SK-N-SH treated with all-trans-retinoic acid at 6 μM for 48 hours (cell line): ENCODE measurements around the gene B3GNT9.

ENCODE experiments used
- ATAC-seq: fragments of 200-7000 bp; cut with Tn5 transposase; 3 replicates; pipeline ENCODE4 v1.9.1; 2020; ENCODE audit warnings: mild to moderate bottlenecking, moderate library complexity
- ARNTL ChIP-seq: fragments of 450-650 bp; formaldehyde crosslinking; IDR thresholded peaks from 2 replicates; pipeline ENCODE4 v1.5.0; 2020; ENCODE audit warnings: low read depth, mild to moderate bottlenecking, moderate library complexity, borderline replicate concordance
- BACH2 ChIP-seq: fragments of 250-450 bp; sonication (Bioruptor Pico); IDR thresholded peaks from 2 replicates; pipeline ENCODE4 v1.9.0; 2021; ENCODE audit warnings: mild to moderate bottlenecking, borderline replicate concordance
- CSRNP3 ChIP-seq: fragments of 250-450 bp; sonication (Bioruptor Pico); IDR thresholded peaks from 2 replicates; pipeline ENCODE4 v1.5.1; 2021; ENCODE audit warnings: mild to moderate bottlenecking, moderate library complexity
- GLIS3 ChIP-seq: fragments of 250-450 bp; sonication (Bioruptor Pico); IDR thresholded peaks from 2 replicates; pipeline ENCODE4 v1.5.0; 2020; ENCODE audit warnings: mild to moderate bottlenecking, moderate library complexity
- ISL1 ChIP-seq: fragments of 250-450 bp; sonication (Bioruptor Pico); IDR thresholded peaks from 2 replicates; pipeline ENCODE4 v2.1.2; 2022; ENCODE audit warnings: mild to moderate bottlenecking, moderate library complexity
- OSR1 ChIP-seq: fragments of 250-450 bp; sonication (Bioruptor Pico); IDR thresholded peaks from 2 replicates; pipeline ENCODE4 v1.8.0; 2022; ENCODE audit warnings: moderate library complexity, mild to moderate bottlenecking, inconsistent platforms
- PATZ1 ChIP-seq: fragments of 250-450 bp; sonication (Bioruptor Pico); IDR thresholded peaks from 2 replicates; pipeline ENCODE4 v1.8.0; 2020; ENCODE audit warnings: mild to moderate bottlenecking, moderate library complexity, borderline replicate concordance
- POU6F1 ChIP-seq: fragments of 250-450 bp; sonication (Bioruptor Pico); IDR thresholded peaks from 2 replicates; pipeline ENCODE4 v1.8.0; 2021; ENCODE audit warnings: low read depth, mild to moderate bottlenecking, moderate library complexity, borderline replicate concordance
- PPARA ChIP-seq: fragments of 250-450 bp; sonication (Bioruptor Pico); IDR thresholded peaks from 2 replicates; pipeline ENCODE4 v1.5.0; 2020; ENCODE audit warnings: mild to moderate bottlenecking, borderline replicate concordance
- SNAI2 ChIP-seq: fragments of 250-450 bp; sonication (Bioruptor Pico); IDR thresholded peaks from 2 replicates; pipeline ENCODE4 v1.5.0; 2020; ENCODE audit warnings: mild to moderate bottlenecking, moderate library complexity
- TCF4 ChIP-seq: fragments of 250-450 bp; sonication (Bioruptor Pico); IDR thresholded peaks from 2 replicates; pipeline ENCODE4 v1.8.0; 2021; ENCODE audit warnings: mild to moderate bottlenecking, moderate library complexity, borderline replicate concordance
- TSHZ2 ChIP-seq: fragments of 250-450 bp; sonication (Bioruptor Pico); IDR thresholded peaks from 2 replicates; pipeline ENCODE4 v1.5.0; 2020; ENCODE audit warnings: mild to moderate bottlenecking, moderate library complexity
- ZFP3 ChIP-seq: fragments of 250-450 bp; sonication (Bioruptor Pico); IDR thresholded peaks from 2 replicates; pipeline ENCODE4 v1.5.0; 2020; ENCODE audit warnings: mild to moderate bottlenecking, moderate library complexity
- ZFP30 ChIP-seq: fragments of 450-650 bp; formaldehyde crosslinking; IDR thresholded peaks from 2 replicates; pipeline ENCODE4 v1.5.0; 2022; ENCODE audit warnings: mild to moderate bottlenecking, moderate library complexity
- ZNF565 ChIP-seq: fragments of 450-650 bp; formaldehyde crosslinking; conservative IDR thresholded peaks from 2 replicates; pipeline ENCODE4 v1.5.0; 2020; ENCODE audit warnings: low read depth, mild to moderate bottlenecking, moderate library complexity
- ZNF70 ChIP-seq: fragments of 450-650 bp; formaldehyde crosslinking; IDR thresholded peaks from 2 replicates; pipeline ENCODE4 v1.5.0; 2020; ENCODE audit warnings: mild to moderate bottlenecking, moderate library complexity
- ZNF8 ChIP-seq: fragments of 450-650 bp; formaldehyde crosslinking; IDR thresholded peaks from 2 replicates; pipeline ENCODE4 v1.5.0; 2020; ENCODE audit warnings: mild to moderate bottlenecking, moderate library complexity

B3GNT9 gene

GRCh38 chr16:67192781-67193361, 42.1 kb upstream of the B3GNT9 start:
- no peak for ATAC-seq
- TF ChIP-seq PPARA (CRISPR knock-in tag) (no peak), ZFP3 (CRISPR knock-in tag) (no peak), ARNTL (CRISPR knock-in tag) (no peak), PATZ1 (CRISPR knock-in tag) (no peak), OSR1 (no peak), TCF4 (CRISPR knock-in tag) (no peak), TSHZ2 (CRISPR knock-in tag) (no peak), CSRNP3 (CRISPR knock-in tag) (no peak), ISL1 (CRISPR knock-in tag) (no peak), GLIS3 (no peak), POU6F1 (CRISPR knock-in tag) (no peak), SNAI2 (CRISPR knock-in tag) (no peak), ZNF8 (CRISPR knock-in tag) (no peak)

- ATAC-seq, result peak; percentile 97
- no peak for TF ChIP-seq OSR1
- 0 out of 2 replicates have a peak, but pooled peaks have one; percentile 63 for TF ChIP-seq GLIS3
Observed at GRCh38 chr16:67191995-67192681, 41.3 kb upstream of the B3GNT9 start, which contains the start of gene E2F4. E2F4 (plus strand) TSS chr16:67192155; CDS start chr16:67192228, 73 bp downstream.

GRCh38 chr16:67191411-67191994, 40.7 kb upstream of the B3GNT9 start:
- TF ChIP-seq ZNF8 (CRISPR knock-in tag) (no peak), ARNTL (CRISPR knock-in tag) (no peak), POU6F1 (CRISPR knock-in tag) (no peak), ZNF565 (CRISPR knock-in tag) (no peak), ZNF70 (CRISPR knock-in tag) (no peak), BACH2 (CRISPR knock-in tag) (no peak), CSRNP3 (CRISPR knock-in tag) (no peak), ZFP30 (CRISPR knock-in tag) (no peak), TSHZ2 (CRISPR knock-in tag) (no peak)
- ATAC-seq, result peak; percentile 21; the same call in 2 of the 3 replicates
